22Rv1 (cell line): ENCODE measurements around the gene MXD4.

Experiments
- H3K27ac ChIP-seq: fragments of 450-650 bp; 2 replicates; pipeline ENCODE4 v1.5.1; 2017
- ZFX ChIP-seq: fragments of 450-650 bp; IDR thresholded peaks from 2 replicates; pipeline ENCODE4 v1.6.1; 2017; ENCODE audit warnings: antibody characterized with exemption, borderline replicate concordance
- TF ChIP-seq, protein P1 (sequence below): fragments of 450-650 bp; IDR thresholded peaks from 2 replicates; pipeline ENCODE4 v1.5.1; 2017; ENCODE audit warnings: mild to moderate bottlenecking

MXD4 gene

DNA sequence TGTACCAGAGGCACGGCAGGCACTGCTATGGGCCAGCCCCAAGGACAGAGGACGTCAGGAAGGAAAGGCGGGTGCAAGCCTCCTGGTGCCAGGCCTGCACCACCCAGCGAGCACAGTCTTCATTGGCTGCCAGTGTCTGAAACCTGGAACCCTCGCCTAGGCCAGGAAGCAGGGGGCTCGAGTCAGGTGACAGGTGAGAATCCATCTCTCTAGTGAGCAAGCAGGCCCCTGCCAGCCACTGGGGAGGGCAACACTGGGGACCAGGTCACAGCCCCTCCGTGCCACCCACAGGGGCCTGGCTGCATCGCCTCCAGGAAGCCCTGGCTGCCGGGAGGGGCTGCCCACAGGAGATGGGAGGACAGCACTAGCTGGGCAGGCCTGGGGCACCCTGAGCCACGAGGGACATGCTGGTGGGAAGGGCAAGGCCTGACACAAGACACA lies 13.1 kb downstream of the MXD4 start:
- H3K27ac ChIP-seq = no peak overlapping the region
- no peak for TF ChIP-seq ZFX
- TF ChIP-seq, protein P1, sequence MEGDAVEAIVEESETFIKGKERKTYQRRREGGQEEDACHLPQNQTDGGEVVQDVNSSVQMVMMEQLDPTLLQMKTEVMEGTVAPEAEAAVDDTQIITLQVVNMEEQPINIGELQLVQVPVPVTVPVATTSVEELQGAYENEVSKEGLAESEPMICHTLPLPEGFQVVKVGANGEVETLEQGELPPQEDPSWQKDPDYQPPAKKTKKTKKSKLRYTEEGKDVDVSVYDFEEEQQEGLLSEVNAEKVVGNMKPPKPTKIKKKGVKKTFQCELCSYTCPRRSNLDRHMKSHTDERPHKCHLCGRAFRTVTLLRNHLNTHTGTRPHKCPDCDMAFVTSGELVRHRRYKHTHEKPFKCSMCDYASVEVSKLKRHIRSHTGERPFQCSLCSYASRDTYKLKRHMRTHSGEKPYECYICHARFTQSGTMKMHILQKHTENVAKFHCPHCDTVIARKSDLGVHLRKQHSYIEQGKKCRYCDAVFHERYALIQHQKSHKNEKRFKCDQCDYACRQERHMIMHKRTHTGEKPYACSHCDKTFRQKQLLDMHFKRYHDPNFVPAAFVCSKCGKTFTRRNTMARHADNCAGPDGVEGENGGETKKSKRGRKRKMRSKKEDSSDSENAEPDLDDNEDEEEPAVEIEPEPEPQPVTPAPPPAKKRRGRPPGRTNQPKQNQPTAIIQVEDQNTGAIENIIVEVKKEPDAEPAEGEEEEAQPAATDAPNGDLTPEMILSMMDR = no peak

- TF ChIP-seq, protein P1 = no peak
- no peak for TF ChIP-seq ZFX
- H3K27ac ChIP-seq = no peak overlapping the region
Observed at GRCh38 chr4:2248044-2248780, 13.7 kb downstream of the MXD4 start.

DNA sequence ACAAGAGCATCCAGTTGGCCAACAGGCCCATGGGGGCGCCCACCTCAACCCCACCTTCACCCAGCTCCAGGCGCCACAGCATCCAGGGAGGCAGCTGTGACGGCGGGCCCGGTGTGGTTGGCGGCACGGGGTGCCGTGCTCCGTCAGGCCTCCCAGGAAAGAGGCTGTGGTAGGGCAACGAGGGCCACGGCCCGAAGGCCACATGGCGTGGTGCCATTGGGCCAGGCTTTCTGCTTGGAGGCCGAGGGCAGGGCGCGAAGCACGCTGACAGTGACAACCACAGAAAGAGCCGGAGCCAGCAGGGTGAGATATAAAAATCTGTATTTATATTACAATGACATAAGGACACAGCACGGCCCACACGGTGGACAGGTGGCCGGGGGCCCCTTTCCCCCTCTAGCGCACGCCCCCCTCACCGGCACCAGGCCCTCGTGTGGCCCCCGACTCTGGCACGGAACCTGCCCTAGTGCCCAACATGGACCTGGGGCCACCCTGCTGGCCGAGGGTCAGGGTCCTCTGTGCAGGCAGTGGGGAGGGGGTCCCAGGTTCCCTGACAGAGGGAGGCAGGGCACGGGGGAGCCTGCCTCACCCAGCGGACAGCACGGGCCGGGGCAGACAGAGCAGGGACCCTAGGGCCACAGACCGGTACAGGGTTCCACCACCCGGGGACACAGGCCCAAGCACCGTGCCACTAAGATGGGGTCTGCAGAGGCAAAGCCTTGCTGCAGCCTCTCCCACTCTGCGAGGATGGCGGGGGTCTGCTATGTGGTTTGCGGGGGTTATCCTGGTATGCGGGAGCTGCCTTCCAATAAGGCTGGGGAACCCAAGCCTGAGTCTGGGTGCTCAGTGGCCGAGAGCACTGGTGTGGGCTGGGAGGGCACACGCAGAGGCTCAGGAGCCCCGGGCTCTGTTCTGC lies 14.5 kb downstream of the MXD4 start:
- no peak for TF ChIP-seq ZFX
- TF ChIP-seq, protein P1 = no peak
- H3K27ac ChIP-seq = no peak overlapping the region

DNA sequence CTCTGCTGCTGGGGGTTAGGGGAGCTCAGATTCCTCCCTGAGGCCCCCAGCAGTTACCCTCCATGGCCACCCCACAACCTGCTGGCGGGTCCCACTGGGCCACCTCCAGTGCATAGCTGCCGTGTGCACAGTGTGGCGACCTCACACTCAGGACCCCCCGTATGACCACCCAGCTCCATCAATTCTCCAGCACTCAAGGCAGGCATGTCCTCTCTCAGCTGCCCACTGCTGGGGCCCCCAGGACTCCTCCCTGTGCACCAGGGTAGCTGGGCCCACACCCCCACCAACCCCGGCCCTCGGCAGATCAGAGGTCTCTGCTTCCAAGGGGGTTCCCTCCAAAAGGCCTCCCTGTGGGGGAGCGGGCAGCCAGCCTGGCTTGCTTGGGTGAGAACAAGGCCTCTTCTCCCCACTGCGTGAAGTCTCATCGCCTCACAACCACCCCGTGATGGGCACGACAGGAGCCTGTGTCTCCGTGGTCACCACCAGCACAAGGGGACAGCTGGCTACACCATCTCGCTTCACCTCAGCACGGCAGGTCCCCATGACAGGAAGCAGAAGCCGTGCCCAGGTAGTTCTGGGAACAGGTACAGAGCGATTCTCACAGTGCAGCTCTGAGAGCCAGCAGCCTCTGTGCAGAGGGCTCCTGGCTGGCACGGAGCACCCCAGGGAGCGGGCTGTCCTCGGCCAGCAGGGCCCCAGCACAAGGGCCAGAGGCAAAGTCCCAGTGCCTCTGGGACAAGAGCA lies 15.4 kb downstream of the MXD4 start:
- no peak for TF ChIP-seq ZFX
- TF ChIP-seq, protein P1 = no peak
- no peak overlapping the region for H3K27ac ChIP-seq

DNA sequence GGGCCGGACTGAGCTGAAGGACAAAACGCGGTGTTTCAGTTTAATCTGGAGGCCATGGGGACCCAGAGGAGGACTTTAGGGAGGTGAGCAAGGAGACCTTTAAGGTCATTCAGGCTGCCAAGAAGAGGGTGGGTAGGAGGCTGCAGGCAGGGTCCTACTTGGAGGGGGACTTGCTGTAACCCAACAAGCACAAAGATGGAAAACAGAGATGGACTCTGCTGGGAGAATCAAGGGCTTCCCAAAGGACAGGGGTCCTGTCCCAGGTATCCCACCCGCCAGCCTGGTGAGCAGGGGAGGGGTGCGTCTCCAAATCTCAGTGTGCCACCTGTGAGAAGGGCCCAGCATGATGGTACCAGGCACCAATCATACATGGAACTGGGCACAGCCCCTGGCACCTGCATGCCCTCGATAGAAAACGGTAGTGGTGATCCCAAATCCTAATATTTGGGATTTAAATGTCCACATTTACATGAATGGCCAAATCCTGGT lies 16.1 kb downstream of the MXD4 start:
- no peak overlapping the region for H3K27ac ChIP-seq
- no peak for TF ChIP-seq ZFX
- TF ChIP-seq, protein P1 = no peak

DNA sequence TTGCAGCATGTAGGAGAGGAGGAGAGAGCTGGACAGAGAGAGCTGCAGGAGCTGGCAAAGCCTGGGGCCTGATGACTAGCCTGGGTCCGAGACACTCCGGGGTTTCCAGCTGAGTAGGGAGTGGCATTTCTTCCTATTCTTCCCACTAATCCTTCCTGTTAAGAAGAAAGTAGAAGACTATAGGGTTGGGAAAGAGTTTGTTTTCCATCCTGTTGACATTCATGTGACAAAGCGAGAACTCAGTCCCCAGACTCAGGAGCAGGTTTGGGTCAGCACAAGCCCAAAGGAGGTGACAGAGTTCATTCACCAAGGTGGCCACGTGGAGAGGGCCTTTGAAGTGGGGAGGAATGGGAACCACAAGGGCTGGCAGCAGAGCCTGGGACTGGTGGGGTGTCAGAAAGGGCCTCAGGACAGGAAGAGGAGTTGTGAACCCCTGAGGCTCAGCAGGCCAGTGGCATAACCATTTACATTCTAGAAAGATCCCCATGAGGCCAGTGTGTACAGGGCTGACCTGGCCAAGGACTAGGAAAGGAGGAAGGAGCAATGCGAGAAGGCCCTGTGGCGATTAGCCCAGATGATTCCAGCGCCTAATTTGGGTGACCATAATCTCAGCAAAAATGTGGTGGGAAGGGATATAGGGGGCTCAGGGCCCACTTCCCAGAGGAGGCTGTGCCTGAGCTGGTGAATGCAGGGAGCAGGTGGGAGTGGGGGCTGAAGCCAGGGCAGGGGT lies 16.7 kb downstream of the MXD4 start:
- H3K27ac ChIP-seq = no peak overlapping the region
- TF ChIP-seq ZFX = no peak
- TF ChIP-seq, protein P1 = no peak
